ENCODE results near the gene METTL3.

METTL3 gene

GRCh38 chr14:21506557-21506956 is 4.6 kb downstream of the METTL3 start:
- H3K36me3 ChIP-seq (ENCODE audit: control insufficient read depth in 2 of 2, insufficient read depth in 2 of 2, low read length in 2 of 2), result peaks cover 16 to 22% of the 10 kb centered on the region in 2 donors
- H3K27ac ChIP-seq (ENCODE audit: low read length), result no peak overlapping the region
- no peak overlapping the region for H3K4me3 ChIP-seq (ENCODE audit: low read length in 2 of 2)
- no peaks in the 10 kb centered on the region for H3K27me3 ChIP-seq (ENCODE audit: control insufficient read depth in 1 of 2, insufficient read depth in 2 of 2, low read length in 2 of 2)
- H3K9me3 ChIP-seq (ENCODE audit: control insufficient read depth in 2 of 2, low read length in 2 of 2), result no peaks in the 10 kb centered on the region
- peaks cover 11% of the 10 kb centered on the region for H3K4me1 ChIP-seq (ENCODE audit: control insufficient read depth, insufficient read depth, low read length)
- no peak overlapping the region for H3K9ac ChIP-seq (ENCODE audit: low read length in 2 of 2)

GRCh38 chr14:21505012-21505553 is 6.1 kb downstream of the METTL3 start:
- no peak overlapping the region for H3K27ac ChIP-seq (ENCODE audit: low read length)

GRCh38 chr14:21503376-21503775 is 7.8 kb downstream of the METTL3 start:
- Histone ChIP-seq H3K9me3 (ENCODE audit: control insufficient read depth in 2 of 2, low read length in 2 of 2) (no peaks in the 10 kb centered on the region), H3K9ac (ENCODE audit: low read length in 2 of 2) (no peak overlapping the region), H3K27ac (ENCODE audit: low read length) (no peak overlapping the region), H3K36me3 (ENCODE audit: control insufficient read depth in 2 of 2, insufficient read depth in 2 of 2, low read length in 2 of 2) (peaks cover 31 to 42% of the 10 kb centered on the region in 2 donors), H3K4me3 (ENCODE audit: low read length in 2 of 2) (no peak overlapping the region), H3K4me1 (ENCODE audit: control insufficient read depth, insufficient read depth, low read length) (no peaks in the 10 kb centered on the region), H3K27me3 (ENCODE audit: control insufficient read depth in 1 of 2, insufficient read depth in 2 of 2, low read length in 2 of 2) (no peaks in the 10 kb centered on the region)

More at GRCh38 chr14:21505012-21505553, 6.1 kb downstream of the METTL3 start:
- Histone ChIP-seq H3K27me3 (ENCODE audit: control insufficient read depth in 1 of 2, insufficient read depth in 2 of 2, low read length in 2 of 2) (no peaks in the 10 kb centered on the region), H3K36me3 (ENCODE audit: control insufficient read depth in 2 of 2, insufficient read depth in 2 of 2, low read length in 2 of 2) (peaks cover 23 to 36% of the 10 kb centered on the region in 2 donors), H3K9me3 (ENCODE audit: control insufficient read depth in 2 of 2, low read length in 2 of 2) (no peaks in the 10 kb centered on the region), H3K4me1 (ENCODE audit: control insufficient read depth, insufficient read depth, low read length) (peaks cover 4% of the 10 kb centered on the region), H3K4me3 (ENCODE audit: low read length in 2 of 2) (no peak overlapping the region), H3K9ac (ENCODE audit: low read length in 2 of 2) (no peak overlapping the region)

- H3K27me3 ChIP-seq (ENCODE audit: control insufficient read depth in 1 of 2, insufficient read depth in 2 of 2, low read length in 2 of 2), result no peaks in the 10 kb centered on the region
- H3K9ac ChIP-seq (ENCODE audit: low read length in 2 of 2), result no peak overlapping the region
- H3K27ac ChIP-seq (ENCODE audit: low read length), result no peak overlapping the region
- H3K9me3 ChIP-seq (ENCODE audit: control insufficient read depth in 2 of 2, low read length in 2 of 2), result no peaks in the 10 kb centered on the region
- no peak overlapping the region for H3K4me3 ChIP-seq (ENCODE audit: low read length in 2 of 2)
- no peaks in the 10 kb centered on the region for H3K4me1 ChIP-seq (ENCODE audit: control insufficient read depth, insufficient read depth, low read length)
- peaks cover 36 to 44% of the 10 kb centered on the region in 2 donors for H3K36me3 ChIP-seq (ENCODE audit: control insufficient read depth in 2 of 2, insufficient read depth in 2 of 2, low read length in 2 of 2)
These were observed 9.6 kb downstream of the METTL3 start for GRCh38 chr14:21501568-21501967.

GRCh38 chr14:21498540-21499526 is 12.3 kb downstream of the METTL3 start:
- Histone ChIP-seq H3K27ac (ENCODE audit: low read length) (no peak overlapping the region), H3K4me3 (ENCODE audit: low read length in 2 of 2) (no peak overlapping the region), H3K27me3 (ENCODE audit: control insufficient read depth in 1 of 2, insufficient read depth in 2 of 2, low read length in 2 of 2) (no peaks in the 10 kb centered on the region), H3K9ac (ENCODE audit: low read length in 2 of 2) (no peak overlapping the region), H3K36me3 (ENCODE audit: control insufficient read depth in 2 of 2, insufficient read depth in 2 of 2, low read length in 2 of 2) (peaks cover 49 to 58% of the 10 kb centered on the region in 2 donors), H3K9me3 (ENCODE audit: control insufficient read depth in 2 of 2, low read length in 2 of 2) (no peaks in the 10 kb centered on the region), H3K4me1 (ENCODE audit: control insufficient read depth, insufficient read depth, low read length) (no peaks in the 10 kb centered on the region)

- H3K27me3 ChIP-seq (ENCODE audit: control insufficient read depth in 1 of 2, insufficient read depth in 2 of 2, low read length in 2 of 2), result no peaks in the 10 kb centered on the region
- peaks cover 48 to 55% of the 10 kb centered on the region in 2 donors for H3K36me3 ChIP-seq (ENCODE audit: control insufficient read depth in 2 of 2, insufficient read depth in 2 of 2, low read length in 2 of 2)
- no peaks in the 10 kb centered on the region for H3K9me3 ChIP-seq (ENCODE audit: control insufficient read depth in 2 of 2, low read length in 2 of 2)
- H3K4me3 ChIP-seq (ENCODE audit: low read length in 2 of 2), result no peak overlapping the region
- H3K9ac ChIP-seq (ENCODE audit: low read length in 2 of 2), result no peak overlapping the region
- H3K4me1 ChIP-seq (ENCODE audit: control insufficient read depth, insufficient read depth, low read length), result no peaks in the 10 kb centered on the region
- no peak overlapping the region for H3K27ac ChIP-seq (ENCODE audit: low read length)
These were observed 14.7 kb downstream of the METTL3 start for GRCh38 chr14:21496453-21496852.

- no peak overlapping the region for H3K9ac ChIP-seq (ENCODE audit: low read length in 2 of 2)
- H3K4me3 ChIP-seq (ENCODE audit: low read length in 2 of 2), result no peak overlapping the region
- H3K36me3 ChIP-seq (ENCODE audit: control insufficient read depth in 2 of 2, insufficient read depth in 2 of 2, low read length in 2 of 2), result peaks cover 46 to 49% of the 10 kb centered on the region in 2 donors
- no peaks in the 10 kb centered on the region for H3K9me3 ChIP-seq (ENCODE audit: control insufficient read depth in 2 of 2, low read length in 2 of 2)
- H3K27ac ChIP-seq (ENCODE audit: low read length), result no peak overlapping the region
- no peaks in the 10 kb centered on the region for H3K27me3 ChIP-seq (ENCODE audit: control insufficient read depth in 1 of 2, insufficient read depth in 2 of 2, low read length in 2 of 2)
- H3K4me1 ChIP-seq (ENCODE audit: control insufficient read depth, insufficient read depth, low read length), result no peaks in the 10 kb centered on the region
These were observed 16.0 kb downstream of the METTL3 start for GRCh38 chr14:21494902-21495762.

GRCh38 chr14:21486640-21487087 is 24.5 kb downstream of the METTL3 start:
- H3K36me3 ChIP-seq (ENCODE audit: control insufficient read depth in 2 of 2, insufficient read depth in 2 of 2, low read length in 2 of 2), result peaks cover 20 to 29% of the 10 kb centered on the region in 2 donors
- H3K4me1 ChIP-seq (ENCODE audit: control insufficient read depth, insufficient read depth, low read length), result no peaks in the 10 kb centered on the region
- no peak overlapping the region for H3K9ac ChIP-seq (ENCODE audit: low read length in 2 of 2)
- no peaks in the 10 kb centered on the region for H3K27me3 ChIP-seq (ENCODE audit: control insufficient read depth in 1 of 2, insufficient read depth in 2 of 2, low read length in 2 of 2)
- H3K4me3 ChIP-seq (ENCODE audit: low read length in 2 of 2), result no peak overlapping the region
- H3K9me3 ChIP-seq (ENCODE audit: control insufficient read depth in 2 of 2, low read length in 2 of 2), result no peaks in the 10 kb centered on the region
- H3K27ac ChIP-seq (ENCODE audit: low read length), result no peak overlapping the region

- H3K9me3 ChIP-seq (ENCODE audit: control insufficient read depth in 2 of 2, low read length in 2 of 2), result no peaks in the 10 kb centered on the region
- peak within 1 kb of the TSS; percentile 99 for H3K9ac ChIP-seq (ENCODE audit: low read length in 2 of 2)
- no peaks in the 10 kb centered on the region for H3K27me3 ChIP-seq (ENCODE audit: control insufficient read depth in 1 of 2, insufficient read depth in 2 of 2, low read length in 2 of 2)
- H3K4me3 ChIP-seq (ENCODE audit: low read length in 2 of 2), result peak within 1 kb of the TSS; percentile 87 to 96
- H3K27ac ChIP-seq (ENCODE audit: low read length), result peak within 1 kb of the TSS; percentile 90
- peaks cover 6% of the 10 kb centered on the region for H3K4me1 ChIP-seq (ENCODE audit: control insufficient read depth, insufficient read depth, low read length)
- peaks cover 6 to 8% of the 10 kb centered on the region in 2 donors for H3K36me3 ChIP-seq (ENCODE audit: control insufficient read depth in 2 of 2, insufficient read depth in 2 of 2, low read length in 2 of 2)
These were observed 34.0 kb downstream of the METTL3 start, which contains the start of the genes RAB2B and TOX4 for GRCh38 chr14:21476925-21477681. Gene RAB2B, minus strand, starts transcription at chr14:21476959. Its CDS starts 87 bp downstream, at chr14:21476872. Gene TOX4, plus strand, starts transcription at chr14:21477195. Its CDS starts 84 bp downstream, at chr14:21477279.

Measured in stomach smooth muscle (tissue), 2 donors.